Parathyroid adenoma (tissue), 2 donors: ENCODE data around the gene GSG1L.

Experiments used
- H2AFZ ChIP-seq: fragments of 300-600 bp; sonication (generic); one replicate; pipeline ENCODE4 v1.7.0; 2017; ENCODE audit warnings: antibody characterized with exemption, mild to moderate bottlenecking
- H3K27ac ChIP-seq: fragments of 300-600 bp; sonication (generic); one replicate; pipeline ENCODE4 v1.7.0; 2017
- H3K27me3 ChIP-seq: fragments of 300-600 bp; sonication (generic); one replicate; pipeline ENCODE4 v1.7.0; 2017; ENCODE audit warnings: low read length; ENCODE audit not compliant: control insufficient read depth, insufficient read depth
- H3K36me3 ChIP-seq: fragments of 300-600 bp; sonication (generic); one replicate; pipeline ENCODE4 v1.7.0; 2017; ENCODE audit warnings: low read length; ENCODE audit not compliant: control insufficient read depth, insufficient read depth
- H3K4me1 ChIP-seq: fragments of 300-600 bp; sonication (generic); one replicate; pipeline ENCODE4 v1.7.0; 2017; ENCODE audit warnings: control low read depth
- H3K4me2 ChIP-seq: fragments of 300-600 bp; sonication (generic); one replicate; pipeline ENCODE4 v1.7.0; 2017; ENCODE audit warnings: low read length
- H3K4me3 ChIP-seq: fragments of 300-600 bp; sonication (generic); one replicate; pipeline ENCODE4 v1.7.0; 2017; ENCODE audit warnings: low read depth, low read length
- H3K79me2 ChIP-seq: fragments of 300-600 bp; sonication (generic); one replicate; pipeline ENCODE4 v1.7.0; 2017; ENCODE audit warnings: control low read depth
- H3K9ac ChIP-seq: fragments of 300-600 bp; sonication (generic); one replicate; pipeline ENCODE4 v1.7.0; 2017; ENCODE audit warnings: mild to moderate bottlenecking
- H3K9me3 ChIP-seq: fragments of 300-600 bp; sonication (generic); one replicate; pipeline ENCODE4 v1.7.0; 2017; ENCODE audit warnings: low read length; ENCODE audit not compliant: control insufficient read depth
- CTCF ChIP-seq: fragments of 300-600 bp; sonication (generic); IDR thresholded peaks from one replicate; pipeline ENCODE4 v1.7.0; 2017; ENCODE audit warnings: antibody characterized with exemption, mild to moderate bottlenecking
- donor health status: primary hyperparathyroidism.

GSG1L gene

GRCh38 chr16:27819356-27819755, 244.2 kb downstream of the GSG1L start:
- Histone ChIP-seq H2AFZ (no peak overlapping the region), H3K9me3 (no peaks in the 10 kb centered on the region), H3K27me3 (no peaks in the 10 kb centered on the region), H3K79me2 (no peaks in the 10 kb centered on the region), H3K4me1 (no peaks in the 10 kb centered on the region), H3K36me3 (no peaks in the 10 kb centered on the region), H3K4me3 (no peak overlapping the region), H3K4me2 (no peak overlapping the region), H3K9ac (no peak overlapping the region), H3K27ac (no peak overlapping the region)
- no peak for TF ChIP-seq CTCF

DNA sequence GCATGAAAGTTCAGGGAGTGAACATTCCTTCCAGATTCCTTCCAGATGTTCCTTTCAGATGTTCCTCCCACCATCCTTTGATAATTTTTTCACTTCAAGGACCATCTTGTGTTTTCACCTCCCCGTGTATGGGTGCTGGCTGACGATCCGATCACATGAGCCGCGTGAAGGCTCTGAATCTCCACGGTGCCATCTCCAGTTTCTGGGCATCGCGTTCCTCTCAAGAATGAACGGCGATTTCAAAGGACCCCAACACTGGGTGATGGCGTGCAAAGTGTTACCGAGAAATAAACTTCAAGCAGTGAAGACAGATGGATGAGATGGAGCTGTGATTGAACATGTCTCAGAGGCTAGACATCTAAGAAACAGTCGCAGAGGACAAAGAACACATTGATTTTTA, 245.3 kb downstream of the GSG1L start:
- Histone ChIP-seq H3K4me3 (no peak overlapping the region), H3K4me1 (no peaks in the 10 kb centered on the region), H2AFZ (no peak overlapping the region), H3K9ac (no peak overlapping the region), H3K79me2 (no peaks in the 10 kb centered on the region), H3K27ac (no peak overlapping the region), H3K4me2 (no peak overlapping the region), H3K9me3 (no peaks in the 10 kb centered on the region), H3K27me3 (no peaks in the 10 kb centered on the region), H3K36me3 (no peaks in the 10 kb centered on the region)
- no peak for TF ChIP-seq CTCF

- no peaks in the 10 kb centered on the region for H3K79me2 ChIP-seq
- H3K9ac ChIP-seq, result no peak overlapping the region
- H2AFZ ChIP-seq, result no peak overlapping the region
- H3K27me3 ChIP-seq, result no peaks in the 10 kb centered on the region
- no peak overlapping the region for H3K4me3 ChIP-seq
- H3K9me3 ChIP-seq, result no peaks in the 10 kb centered on the region
- no peaks in the 10 kb centered on the region for H3K36me3 ChIP-seq
- no peaks in the 10 kb centered on the region for H3K4me1 ChIP-seq
- H3K27ac ChIP-seq, result no peak overlapping the region
- H3K4me2 ChIP-seq, result no peak overlapping the region
- no peak for TF ChIP-seq CTCF
These were observed 246.5 kb downstream of the GSG1L start for GRCh38 chr16:27817038-27817437.

DNA sequence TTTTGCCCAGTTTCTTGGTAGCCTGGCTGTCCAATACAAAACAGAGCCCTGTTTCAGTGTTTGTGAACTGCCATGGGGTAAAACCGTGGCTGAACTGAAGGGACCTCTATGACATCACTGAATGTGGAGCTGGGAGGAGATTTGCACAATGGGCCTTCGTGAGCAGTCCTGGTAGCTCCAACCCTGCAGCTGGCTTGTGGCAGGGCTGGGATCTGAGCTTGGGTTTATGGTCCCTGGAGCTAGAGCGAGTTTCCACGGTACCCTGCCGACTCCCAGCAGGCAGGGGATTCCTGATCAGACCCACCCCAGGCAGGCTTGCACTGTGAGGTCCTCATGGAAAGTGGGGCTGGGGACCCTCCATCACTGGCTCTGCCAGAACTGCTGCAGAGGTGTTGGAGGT, 247.0 kb downstream of the GSG1L start:
- H3K27ac ChIP-seq, result no peak overlapping the region
- H3K27me3 ChIP-seq, result no peaks in the 10 kb centered on the region
- no peak overlapping the region for H3K4me2 ChIP-seq
- H3K79me2 ChIP-seq, result no peaks in the 10 kb centered on the region
- H3K4me3 ChIP-seq, result no peak overlapping the region
- H2AFZ ChIP-seq, result no peak overlapping the region
- H3K9me3 ChIP-seq, result no peaks in the 10 kb centered on the region
- TF ChIP-seq CTCF, result no peak
- no peaks in the 10 kb centered on the region for H3K4me1 ChIP-seq
- H3K9ac ChIP-seq, result no peak overlapping the region
- no peaks in the 10 kb centered on the region for H3K36me3 ChIP-seq

- Histone ChIP-seq H3K79me2 (no peaks in the 10 kb centered on the region), H3K4me3 (no peak overlapping the region), H3K27ac (no peak overlapping the region), H3K9me3 (no peaks in the 10 kb centered on the region), H3K4me2 (no peak overlapping the region), H3K36me3 (no peaks in the 10 kb centered on the region), H3K27me3 (no peaks in the 10 kb centered on the region), H2AFZ (no peak overlapping the region), H3K4me1 (no peaks in the 10 kb centered on the region), H3K9ac (no peak overlapping the region)
- no peak for TF ChIP-seq CTCF
These were observed 249.9 kb downstream of the GSG1L start for GRCh38 chr16:27813591-27813990.
